Measurements from ENCODE around the gene LMLN. TPM values are rescaled to one million over a fixed set of nuclear protein-coding genes. Genes with fewer than 3 reads are reported as not detected.

LMLN gene
- total RNA-seq, 2 experiments from 2014 or later, result 0.50 to 6.2 TPM

GRCh38 chr3:197936819-197937384, 23.1 kb upstream of the LMLN start:
- H3K9me3 ChIP-seq (ENCODE audit: low read length), result no peaks in the 10 kb centered on the region
- no peak for TF ChIP-seq CTCF (conservative IDR thresholded peaks at IDR 0.05; ENCODE audit: low read length)
- TF ChIP-seq EZH2phosphoT487 (IDR thresholded peaks at IDR 0.05; ENCODE audit: borderline replicate concordance, low read depth, low read length), result no peak
- H2AFZ ChIP-seq (ENCODE audit: low read length), result no peak overlapping the region
- ChIA-PET POLR2A (interaction anchor here (0.7 to 1.1 kb wide), 4 partner anchors 11 to 25 kb away, joined by 3 read pairs; no protein-coding TSS in a partner anchor), CTCF (ENCODE audit: unreplicated experiment) (no interaction called here)
- H4K20me1 ChIP-seq (ENCODE audit: insufficient read depth, low read length), result no peaks in the 10 kb centered on the region
- H3K36me3 ChIP-seq (ENCODE audit: insufficient read depth, low read length), result no peaks in the 10 kb centered on the region
- H3K4me1 ChIP-seq (ENCODE audit: insufficient read depth, low read length, poor library complexity, severe bottlenecking), result no peaks in the 10 kb centered on the region
- H3K9me2 ChIP-seq (ENCODE audit: insufficient read depth, low read length), result no peaks in the 10 kb centered on the region
- no TSS peak for BruUV-seq (replicated peaks)
- H3K4me3 ChIP-seq (ENCODE audit: low read depth, low read length, poor library complexity, severe bottlenecking), result no peak overlapping the region
- H3K79me2 ChIP-seq (ENCODE audit: insufficient read depth, low read depth, low read length), result no peaks in the 10 kb centered on the region
- H3K27ac ChIP-seq (ENCODE audit: low read depth, low read length, poor library complexity, severe bottlenecking), result no peak overlapping the region
- no peak overlapping the region for H3K4me2 ChIP-seq (ENCODE audit: low read length)
- intact Hi-C loops (cut with micrococcal nuclease; ENCODE audit: unreplicated experiment), result no loop called here
- DNase-seq (ENCODE audit: low spot score), result no peak

GRCh38 chr3:197940745-197941384, 19.2 kb upstream of the LMLN start:
- DNase-seq (ENCODE audit: low spot score), result no peak
- TF ChIP-seq EZH2phosphoT487 (IDR thresholded peaks at IDR 0.05; ENCODE audit: borderline replicate concordance, low read depth, low read length) (no peak), CTCF (conservative IDR thresholded peaks at IDR 0.05; ENCODE audit: low read length) (no peak)
- Histone ChIP-seq H4K20me1 (ENCODE audit: insufficient read depth, low read length) (no peaks in the 10 kb centered on the region), H3K4me2 (ENCODE audit: low read length) (no peak overlapping the region), H3K4me1 (ENCODE audit: insufficient read depth, low read length, poor library complexity, severe bottlenecking) (no peaks in the 10 kb centered on the region), H3K9me3 (ENCODE audit: low read length) (no peaks in the 10 kb centered on the region), H3K27ac (ENCODE audit: low read depth, low read length, poor library complexity, severe bottlenecking) (no peak overlapping the region), H3K36me3 (ENCODE audit: insufficient read depth, low read length) (no peaks in the 10 kb centered on the region), H3K9me2 (ENCODE audit: insufficient read depth, low read length) (no peaks in the 10 kb centered on the region), H3K4me3 (ENCODE audit: low read depth, low read length, poor library complexity, severe bottlenecking) (no peak overlapping the region), H3K79me2 (ENCODE audit: insufficient read depth, low read depth, low read length) (no peaks in the 10 kb centered on the region), H2AFZ (ENCODE audit: low read length) (no peak overlapping the region)
- POLR2A ChIA-PET, result no interaction called here
- BruUV-seq (replicated peaks), result no TSS peak
- intact Hi-C loops (cut with micrococcal nuclease; ENCODE audit: unreplicated experiment), result no loop called here
- CTCF ChIA-PET (ENCODE audit: unreplicated experiment), result no interaction called here

- ChIA-PET CTCF (ENCODE audit: unreplicated experiment) (no interaction called here), POLR2A (interaction anchor here (0.7 to 1.2 kb wide), 3 partner anchors 91 to 150 kb away, joined by 3 to 4 read pairs (median 3); no protein-coding TSS in a partner anchor)
- no peak overlapping the region for H3K4me3 ChIP-seq (ENCODE audit: low read depth, low read length, poor library complexity, severe bottlenecking)
- H3K79me2 ChIP-seq (ENCODE audit: insufficient read depth, low read depth, low read length), result no peaks in the 10 kb centered on the region
- H3K9me2 ChIP-seq (ENCODE audit: insufficient read depth, low read length), result no peaks in the 10 kb centered on the region
- no TSS peak for BruUV-seq (replicated peaks)
- H3K4me1 ChIP-seq (ENCODE audit: insufficient read depth, low read length, poor library complexity, severe bottlenecking), result no peaks in the 10 kb centered on the region
- intact Hi-C loops (cut with micrococcal nuclease; ENCODE audit: unreplicated experiment), result no loop called here
- H3K36me3 ChIP-seq (ENCODE audit: insufficient read depth, low read length), result no peaks in the 10 kb centered on the region
- peak; percentile 65 for DNase-seq (ENCODE audit: low spot score)
- TF ChIP-seq EZH2phosphoT487 (IDR thresholded peaks at IDR 0.05; ENCODE audit: borderline replicate concordance, low read depth, low read length), result no peak
- TF ChIP-seq CTCF (conservative IDR thresholded peaks at IDR 0.05; ENCODE audit: low read length), result peak; percentile 90
- no peaks in the 10 kb centered on the region for H4K20me1 ChIP-seq (ENCODE audit: insufficient read depth, low read length)
- no peak overlapping the region for H3K27ac ChIP-seq (ENCODE audit: low read depth, low read length, poor library complexity, severe bottlenecking)
- no peak overlapping the region for H3K4me2 ChIP-seq (ENCODE audit: low read length)
- no peak overlapping the region for H2AFZ ChIP-seq (ENCODE audit: low read length)
- H3K9me3 ChIP-seq (ENCODE audit: low read length), result no peaks in the 10 kb centered on the region
These were observed 17.0 kb upstream of the LMLN start for GRCh38 chr3:197942956-197943556.

All from OCI-LY7 (cell line).